Epidermal melanocyte (primary cell): Measurements from ENCODE around the gene SLFN14.
"Not testable (repeated sequence)": the region's sequence is repeated elsewhere in the genome, so short reads cannot be mapped to it uniquely, and the experiment has no call there.

Experiments used
- DNase-seq: peaks from one replicate; pipeline ENCODE4 v3.0.0; 2011; ENCODE audit warnings: low spot score; ENCODE audit not compliant: insufficient read length

The SLFN14 gene

GRCh38 chr17:35560703-35561102, at the start of gene SLFN14:
Gene SLFN14, minus strand, starts transcription at chr17:35560819. Its CDS starts 2,757 bp downstream, at chr17:35558062.
- DNase-seq = no peak

- DNase-seq = no peak
Measured at GRCh38 chr17:35609831-35610230, 49.2 kb upstream of the SLFN14 start.

GRCh38 chr17:35607239-35607847, 46.7 kb upstream of the SLFN14 start:
- DNase-seq = no peak

GRCh38 chr17:35605678-35606077, 45.1 kb upstream of the SLFN14 start:
- no peak for DNase-seq

GRCh38 chr17:35603674-35604073, 43.1 kb upstream of the SLFN14 start:
- no peak for DNase-seq

GRCh38 chr17:35597604-35598003, 37.0 kb upstream of the SLFN14 start:
- DNase-seq = no peak

- no peak for DNase-seq
Measured at GRCh38 chr17:35596530-35597233, 36.1 kb upstream of the SLFN14 start.

GRCh38 chr17:35596072-35596471, 35.5 kb upstream of the SLFN14 start:
- no peak for DNase-seq

- DNase-seq = no peak
Measured at GRCh38 chr17:35588196-35588920, 27.7 kb upstream of the SLFN14 start.

- peak; percentile 86 for DNase-seq
Measured at GRCh38 chr17:35587074-35587961, 26.7 kb upstream of the SLFN14 start, which contains the start of gene AP2B1. Gene AP2B1, plus strand, starts transcription at chr17:35587322. Its CDS starts 6,709 bp downstream, at chr17:35594031.

GRCh38 chr17:35586569-35587073, 26.0 kb upstream of the SLFN14 start:
- DNase-seq = no peak

- no peak for DNase-seq
Measured at GRCh38 chr17:35584061-35584460, 23.4 kb upstream of the SLFN14 start.

GRCh38 chr17:35578929-35579432, 18.4 kb upstream of the SLFN14 start:
- no peak for DNase-seq

- DNase-seq = peak; percentile 73
Measured at GRCh38 chr17:35578197-35578928, 17.7 kb upstream of the SLFN14 start, which contains the start of gene PEX12. Gene PEX12, minus strand, starts transcription at chr17:35578571. Its CDS starts 550 bp downstream, at chr17:35578021.

GRCh38 chr17:35577830-35578196, 17.2 kb upstream of the SLFN14 start:
- DNase-seq = no peak

- no peak for DNase-seq
Measured at GRCh38 chr17:35575759-35576158, 15.1 kb upstream of the SLFN14 start.

- no peak for DNase-seq
Measured at GRCh38 chr17:35569405-35569804, 8.8 kb upstream of the SLFN14 start.

GRCh38 chr17:35568561-35568960, 7.9 kb upstream of the SLFN14 start:
- no peak for DNase-seq

GRCh38 chr17:35566968-35567367, 6.3 kb upstream of the SLFN14 start:
- DNase-seq = no peak

GRCh38 chr17:35563181-35563580, 2.6 kb upstream of the SLFN14 start:
- not testable (repeated sequence) for DNase-seq
